Effector CD4-positive, alpha-beta T cell (primary cell): ENCODE measurements around the gene PSMB4.
A peak's percentile ranks its signal among the peaks of the same experiment; 100 is the strongest.
"Not testable (repeated sequence)": the region's sequence is repeated elsewhere in the genome, so short reads cannot be mapped to it uniquely, and the experiment has no call there.

Experiments
- DNase-seq: peaks from one replicate; pipeline ENCODE4 v3.0.0-alpha.2; 2020
- total RNA-seq: gene quantifications from one replicate; lab custom pipeline; 2026; lab: John Stamatoyannopoulos, UW

The PSMB4 gene
- total RNA-seq = 157 reads per million, percentile 89 among the genes with 10 or more reads in this experiment

DNA sequence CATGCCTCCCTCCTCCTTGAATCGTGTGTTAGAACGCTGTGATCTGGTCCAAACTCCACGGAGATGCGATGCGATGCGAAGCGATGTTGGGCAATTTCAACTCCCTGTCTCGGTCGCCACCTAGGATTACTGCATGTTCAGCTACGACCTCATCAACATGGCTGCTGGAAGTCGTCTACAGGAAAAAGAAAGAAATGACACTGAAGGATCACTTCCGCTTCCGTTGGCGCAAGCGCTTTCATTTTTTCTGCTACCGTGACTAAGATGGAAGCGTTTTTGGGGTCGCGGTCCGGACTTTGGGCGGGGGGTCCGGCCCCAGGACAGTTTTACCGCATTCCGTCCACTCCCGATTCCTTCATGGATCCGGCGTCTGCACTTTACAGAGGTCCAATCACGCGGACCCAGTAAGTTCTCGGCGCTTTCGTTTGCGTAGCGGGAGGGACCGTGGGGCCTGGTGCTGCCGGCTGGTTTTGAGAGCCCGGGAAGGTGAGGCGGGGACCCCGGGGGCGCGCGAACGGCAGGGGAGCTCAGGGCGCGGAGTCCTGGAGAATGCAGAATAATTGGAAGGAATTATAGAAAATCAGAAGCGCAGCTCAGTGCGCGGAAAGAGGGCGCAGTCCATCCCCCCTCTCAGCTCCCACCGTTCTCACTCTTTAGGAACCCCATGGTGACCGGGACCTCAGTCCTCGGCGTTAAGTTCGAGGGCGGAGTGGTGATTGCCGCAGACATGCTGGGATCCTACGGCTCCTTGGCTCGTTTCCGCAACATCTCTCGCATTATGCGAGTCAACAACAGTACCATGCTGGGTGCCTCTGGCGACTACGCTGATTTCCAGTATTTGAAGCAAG, at the start of gene PSMB4:
PSMB4 (plus strand) TSS at position 250 of the 848 bp plus-strand sequence; CDS start at position 265, 15 bp downstream.
- peak; percentile 79 for DNase-seq

- DNase-seq = not testable (repeated sequence)
Observed at GRCh38 chr1:151350323-151350722, 49.0 kb upstream of the PSMB4 start.

- DNase-seq = no peak
Observed at GRCh38 chr1:151352021-151352718, 47.2 kb upstream of the PSMB4 start.

GRCh38 chr1:151356696-151357095, 42.7 kb upstream of the PSMB4 start:
- DNase-seq = no peak

GRCh38 chr1:151361883-151362282, 37.5 kb upstream of the PSMB4 start:
- DNase-seq = no peak

GRCh38 chr1:151362308-151363155, 36.8 kb upstream of the PSMB4 start:
- DNase-seq = no peak

DNA sequence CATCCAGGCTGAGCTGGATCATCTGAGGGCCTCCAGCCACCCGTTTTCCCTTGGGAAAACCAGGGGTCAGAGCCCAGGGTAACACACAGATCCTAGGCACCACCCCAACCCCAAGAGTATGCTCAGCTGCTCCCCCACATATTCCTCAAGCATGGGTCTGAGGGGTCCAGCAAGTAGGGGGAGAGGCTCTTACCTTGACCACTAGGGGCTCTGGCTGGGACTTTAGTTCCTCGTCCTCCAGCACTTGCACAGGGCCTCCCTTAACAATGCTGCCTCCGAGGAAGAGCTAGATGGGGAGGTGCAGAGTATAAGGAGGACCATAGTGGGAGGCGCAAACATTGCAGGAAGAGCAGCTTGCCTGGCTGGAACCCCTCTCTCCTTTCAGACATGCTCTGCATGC, 34.4 kb upstream of the PSMB4 start:
- no peak for DNase-seq

- DNase-seq = no peak
Observed at GRCh38 chr1:151367658-151368392, 31.5 kb upstream of the PSMB4 start.

DNA sequence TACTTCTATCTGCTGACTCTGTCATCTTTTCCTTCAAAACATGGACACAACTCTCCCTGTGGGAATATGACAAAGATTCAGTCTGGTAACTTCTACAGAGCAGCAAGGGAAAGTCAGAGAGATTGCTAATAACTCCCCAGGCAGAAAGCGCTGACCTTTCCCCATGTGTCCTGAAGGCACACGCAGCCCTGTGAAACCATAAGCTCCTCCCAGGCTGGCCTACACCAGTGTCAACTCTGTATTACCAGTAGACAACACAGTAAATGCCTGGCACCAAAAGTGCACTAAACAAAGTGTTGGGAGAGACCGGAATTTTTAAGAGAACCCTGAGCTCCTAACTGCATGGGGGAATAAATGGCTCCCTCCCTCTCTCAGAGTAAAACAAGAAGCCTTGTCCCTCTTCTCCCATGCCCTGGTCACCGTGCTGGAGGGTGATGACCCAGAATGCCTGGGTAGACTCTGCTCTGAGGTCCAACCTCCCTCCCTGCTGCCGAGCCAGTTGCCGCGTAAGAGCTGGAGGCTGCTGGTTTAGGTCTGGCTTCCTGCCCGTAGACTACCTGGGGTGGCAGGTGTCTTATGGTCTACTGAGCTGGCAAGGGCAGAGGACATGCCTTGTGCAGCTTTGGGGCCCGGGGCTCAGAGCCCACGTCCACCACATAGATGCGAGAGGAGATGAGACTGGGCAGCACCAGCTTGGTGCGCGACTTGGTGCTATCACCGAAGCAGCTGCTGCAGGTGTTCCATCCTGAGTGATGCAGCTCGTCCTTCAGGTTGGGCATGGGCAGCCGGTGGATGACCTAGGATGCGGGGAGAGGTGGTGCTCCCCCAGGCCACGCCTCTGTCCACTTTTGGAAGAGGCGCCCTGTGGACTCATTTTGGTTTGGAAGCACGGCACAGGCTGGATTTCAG, 30.7 kb upstream of the PSMB4 start:
- no peak for DNase-seq

DNA sequence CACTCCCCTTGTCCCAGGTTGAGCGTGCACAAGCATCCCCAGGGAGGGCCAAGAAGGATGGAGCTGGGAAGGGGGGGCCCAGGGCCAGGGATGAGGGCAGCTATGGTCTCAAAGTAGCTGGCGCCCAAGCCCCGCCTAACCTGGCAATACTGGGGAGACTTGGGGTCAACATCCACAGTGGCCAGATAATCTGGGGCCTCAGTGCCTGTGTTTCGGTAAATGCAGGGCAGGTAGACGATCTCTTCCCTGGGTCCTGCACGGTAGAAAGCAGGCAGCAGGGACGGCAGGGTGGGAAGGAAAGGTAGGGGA, 30.1 kb upstream of the PSMB4 start:
- no peak for DNase-seq

DNA sequence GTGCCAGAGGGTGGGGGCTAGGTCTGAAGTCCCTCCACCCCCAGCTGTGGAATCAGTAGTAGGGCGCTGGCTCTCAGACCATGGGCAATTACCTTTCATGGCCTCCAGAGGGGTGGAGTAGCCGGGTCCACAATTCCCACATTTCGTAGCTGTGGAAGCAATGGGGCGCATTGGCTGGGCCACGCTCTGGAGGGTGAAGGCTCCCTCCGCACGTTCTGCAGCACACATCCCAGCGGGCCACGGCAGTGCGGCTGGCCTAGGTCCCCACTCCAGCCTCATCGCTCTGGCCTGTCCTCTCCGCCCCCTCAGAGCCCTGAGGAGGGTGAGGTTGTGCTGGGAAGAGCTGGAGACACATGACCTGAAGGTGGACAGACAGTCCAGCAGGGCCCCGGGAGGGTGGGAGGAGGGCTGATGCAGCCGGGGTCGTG, 29.7 kb upstream of the PSMB4 start:
- no peak for DNase-seq

DNA sequence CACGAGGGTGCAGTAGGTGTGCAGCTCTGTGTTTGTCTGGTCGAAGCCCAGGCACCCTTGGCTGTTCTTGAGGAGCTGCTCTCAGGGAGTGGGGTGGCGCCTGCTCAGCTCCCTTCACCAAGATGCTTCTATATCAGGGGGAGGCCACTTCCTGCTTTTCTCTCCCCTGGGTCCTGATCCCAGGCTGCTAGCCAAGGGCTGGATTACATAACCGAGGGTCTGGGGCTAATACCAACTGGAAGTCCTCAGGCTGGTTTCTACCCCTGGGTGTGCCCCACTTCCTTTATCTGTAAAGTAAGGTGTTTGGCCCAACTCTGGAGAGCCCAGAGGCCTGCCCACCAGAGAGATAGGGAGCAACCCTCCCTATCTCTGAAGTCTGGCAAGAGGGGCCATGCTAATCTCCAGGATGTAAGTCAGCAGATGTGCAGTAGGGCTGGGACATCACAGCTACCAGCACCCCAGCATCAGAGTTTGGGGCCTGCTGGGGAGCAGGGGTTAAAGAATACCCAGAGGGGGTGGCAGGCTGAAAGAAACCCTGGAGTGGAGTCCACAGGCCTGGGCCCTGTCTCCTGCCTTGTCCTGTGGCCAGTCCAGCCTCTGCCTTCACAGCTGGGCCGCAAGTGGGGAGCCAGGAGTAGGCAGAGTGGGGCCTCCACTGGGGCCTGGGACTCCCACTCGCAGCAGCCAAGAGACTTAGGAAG, 29.0 kb upstream of the PSMB4 start:
- no peak for DNase-seq

- no peak for DNase-seq
Observed at GRCh38 chr1:151371370-151372057, 27.9 kb upstream of the PSMB4 start.

DNA sequence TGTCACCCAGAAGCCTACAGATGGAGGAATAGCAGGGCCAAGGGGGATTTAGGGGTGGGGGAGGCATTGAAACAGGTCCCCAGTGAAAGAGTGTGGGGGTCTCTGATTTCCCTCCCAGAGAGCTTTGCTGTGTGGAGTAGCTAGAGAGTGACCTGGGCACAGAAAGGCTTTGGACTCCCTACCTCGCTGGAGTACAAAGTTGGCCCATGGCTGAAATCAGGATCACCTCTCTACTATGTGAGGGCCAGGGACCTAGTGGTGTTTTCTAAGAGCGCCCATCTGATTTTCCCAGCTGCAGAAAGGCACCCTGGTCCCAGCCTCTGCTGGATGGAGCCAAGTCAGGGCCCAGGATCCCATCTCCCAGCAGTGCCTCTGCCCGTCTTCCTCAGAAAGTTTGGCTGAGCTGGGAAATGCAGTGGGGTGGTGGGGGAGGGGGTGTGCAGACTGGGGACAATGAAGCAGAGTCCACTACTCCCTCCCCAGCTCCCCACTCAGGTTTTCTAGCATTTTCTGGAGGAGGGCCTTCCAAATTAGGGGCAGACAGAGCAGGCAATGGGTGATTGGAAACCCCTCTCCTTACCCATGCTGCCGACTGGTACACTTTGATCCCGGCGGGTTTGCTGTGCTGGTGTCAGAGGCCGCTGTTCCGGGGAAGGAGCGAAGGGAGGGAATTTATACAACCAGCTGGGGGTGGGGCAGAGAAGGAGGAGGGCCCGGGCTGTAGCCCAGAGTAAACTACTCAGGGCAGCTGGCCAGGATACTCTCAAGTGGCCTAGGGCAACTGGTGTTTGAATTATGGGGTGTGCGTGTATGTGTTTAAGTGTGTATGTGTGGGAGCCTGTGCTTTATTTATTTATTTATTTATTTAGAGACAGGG, 27.1 kb upstream of the PSMB4 start, which contains the start of gene SELENBP1:
SELENBP1 (minus strand) TSS at position 648 of the 877 bp plus-strand sequence; CDS start at position 584, 64 bp downstream.
- DNase-seq = no peak

- DNase-seq = no peak
Observed at GRCh38 chr1:151373196-151373595, 26.2 kb upstream of the PSMB4 start.

DNA sequence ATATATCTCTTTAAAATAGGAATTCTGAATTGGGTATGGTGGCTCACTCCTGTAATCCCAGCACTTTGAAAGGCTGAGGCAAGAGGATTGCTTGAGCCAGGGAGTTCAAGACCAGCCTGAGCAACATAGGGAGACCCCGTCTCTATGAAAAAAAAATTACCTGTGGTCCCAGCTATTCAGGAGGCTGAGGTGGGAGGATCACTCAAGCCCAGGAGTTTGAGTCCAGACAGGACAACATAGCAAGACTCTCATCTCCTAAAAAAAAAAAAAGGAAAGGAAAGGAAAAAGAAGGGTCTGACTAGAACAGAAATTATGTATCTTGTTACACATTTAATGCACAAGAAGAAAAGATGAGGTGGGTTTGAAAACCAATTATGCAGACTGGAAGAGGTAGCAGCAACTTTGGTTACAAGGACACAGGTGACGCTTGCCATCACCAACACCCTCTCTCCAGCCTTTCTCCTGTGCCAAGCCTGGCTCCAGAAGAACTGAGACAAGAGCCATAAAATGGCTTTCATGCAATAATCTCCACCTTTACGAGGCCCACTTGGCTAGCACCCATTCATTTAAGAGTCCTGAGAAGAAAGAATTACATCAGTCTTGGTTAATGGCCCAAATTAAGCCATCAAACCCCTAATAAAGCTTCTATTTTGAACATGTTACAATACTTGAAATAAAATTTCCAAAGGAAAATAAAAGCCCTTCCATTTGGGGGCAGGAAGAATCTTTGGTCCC, 22.1 kb upstream of the PSMB4 start:
- no peak for DNase-seq

- no peak for DNase-seq
Observed at GRCh38 chr1:151384584-151384983, 14.8 kb upstream of the PSMB4 start.

DNA sequence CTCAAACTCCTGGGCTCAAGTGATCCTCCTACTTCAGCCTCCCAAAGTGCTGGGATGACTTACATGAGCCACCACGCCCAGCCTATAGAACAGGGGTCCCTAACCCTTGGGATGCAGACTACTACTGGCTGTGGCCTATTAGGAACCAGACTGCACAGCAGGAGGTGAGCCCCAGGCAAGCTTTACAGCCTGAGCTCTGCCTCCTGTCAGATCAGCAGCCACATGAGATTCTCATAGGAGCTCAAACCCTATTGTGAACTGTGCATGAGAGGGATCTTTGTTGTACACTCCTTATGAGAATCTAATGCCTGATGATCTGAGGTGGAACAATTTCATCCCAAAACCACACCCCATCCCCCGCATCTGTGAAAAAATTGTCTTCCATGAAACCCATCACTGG, 13.4 kb upstream of the PSMB4 start:
- DNase-seq = no peak
